HFF-Myc (cell line): ENCODE measurements around the gene PLXNC1.

ENCODE experiments used
- DNase-seq: peaks from one replicate; pipeline ENCODE4 v3.0.0-alpha.2; 2011; ENCODE audit warnings: low read depth; ENCODE audit errors: extremely low read depth
- H3K4me3 ChIP-seq: replicated peaks from 2 replicates; pipeline ENCODE4 v1.5.1; 2011; ENCODE audit warnings: low read depth, mild to moderate bottlenecking, control low read depth, low read length
- TF ChIP-seq, protein P1 (sequence below): IDR thresholded peaks from 2 replicates; pipeline ENCODE4 v1.5.1; 2012; ENCODE audit warnings: mild to moderate bottlenecking, low read depth, low read length, control low read depth; ENCODE audit errors: missing control alignments

The PLXNC1 gene

GRCh38 chr12:94202245-94203180 lies 54.1 kb downstream of the PLXNC1 start:
- DNase-seq: no peak
- H3K4me3 ChIP-seq: no peak overlapping the region
- TF ChIP-seq, protein P1, sequence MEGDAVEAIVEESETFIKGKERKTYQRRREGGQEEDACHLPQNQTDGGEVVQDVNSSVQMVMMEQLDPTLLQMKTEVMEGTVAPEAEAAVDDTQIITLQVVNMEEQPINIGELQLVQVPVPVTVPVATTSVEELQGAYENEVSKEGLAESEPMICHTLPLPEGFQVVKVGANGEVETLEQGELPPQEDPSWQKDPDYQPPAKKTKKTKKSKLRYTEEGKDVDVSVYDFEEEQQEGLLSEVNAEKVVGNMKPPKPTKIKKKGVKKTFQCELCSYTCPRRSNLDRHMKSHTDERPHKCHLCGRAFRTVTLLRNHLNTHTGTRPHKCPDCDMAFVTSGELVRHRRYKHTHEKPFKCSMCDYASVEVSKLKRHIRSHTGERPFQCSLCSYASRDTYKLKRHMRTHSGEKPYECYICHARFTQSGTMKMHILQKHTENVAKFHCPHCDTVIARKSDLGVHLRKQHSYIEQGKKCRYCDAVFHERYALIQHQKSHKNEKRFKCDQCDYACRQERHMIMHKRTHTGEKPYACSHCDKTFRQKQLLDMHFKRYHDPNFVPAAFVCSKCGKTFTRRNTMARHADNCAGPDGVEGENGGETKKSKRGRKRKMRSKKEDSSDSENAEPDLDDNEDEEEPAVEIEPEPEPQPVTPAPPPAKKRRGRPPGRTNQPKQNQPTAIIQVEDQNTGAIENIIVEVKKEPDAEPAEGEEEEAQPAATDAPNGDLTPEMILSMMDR: no peak

- DNase-seq: no peak
- no peak overlapping the region for H3K4me3 ChIP-seq
- TF ChIP-seq, protein P1: no peak
These were observed 54.8 kb downstream of the PLXNC1 start for GRCh38 chr12:94203181-94203546.

DNA sequence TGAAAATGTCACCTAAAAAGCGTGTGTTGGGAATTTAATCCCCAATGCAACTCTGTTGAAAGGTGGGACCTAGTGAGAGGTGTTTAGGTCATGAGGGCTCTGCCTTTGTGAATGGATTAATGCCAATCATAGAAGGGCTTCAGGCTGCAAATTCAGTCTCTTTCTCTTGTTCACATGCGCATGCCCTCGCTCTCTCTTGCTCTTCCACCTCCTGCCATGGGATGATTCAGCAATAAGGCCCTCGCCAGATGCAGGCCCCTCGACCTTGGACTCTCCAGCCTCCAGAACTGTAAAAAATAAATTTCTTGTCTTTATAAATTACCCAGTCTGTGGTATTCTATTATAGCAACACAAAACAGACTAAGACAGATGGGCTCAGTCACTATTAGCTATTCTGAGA lies 55.4 kb downstream of the PLXNC1 start:
- TF ChIP-seq, protein P1: no peak
- no peak for DNase-seq

DNA sequence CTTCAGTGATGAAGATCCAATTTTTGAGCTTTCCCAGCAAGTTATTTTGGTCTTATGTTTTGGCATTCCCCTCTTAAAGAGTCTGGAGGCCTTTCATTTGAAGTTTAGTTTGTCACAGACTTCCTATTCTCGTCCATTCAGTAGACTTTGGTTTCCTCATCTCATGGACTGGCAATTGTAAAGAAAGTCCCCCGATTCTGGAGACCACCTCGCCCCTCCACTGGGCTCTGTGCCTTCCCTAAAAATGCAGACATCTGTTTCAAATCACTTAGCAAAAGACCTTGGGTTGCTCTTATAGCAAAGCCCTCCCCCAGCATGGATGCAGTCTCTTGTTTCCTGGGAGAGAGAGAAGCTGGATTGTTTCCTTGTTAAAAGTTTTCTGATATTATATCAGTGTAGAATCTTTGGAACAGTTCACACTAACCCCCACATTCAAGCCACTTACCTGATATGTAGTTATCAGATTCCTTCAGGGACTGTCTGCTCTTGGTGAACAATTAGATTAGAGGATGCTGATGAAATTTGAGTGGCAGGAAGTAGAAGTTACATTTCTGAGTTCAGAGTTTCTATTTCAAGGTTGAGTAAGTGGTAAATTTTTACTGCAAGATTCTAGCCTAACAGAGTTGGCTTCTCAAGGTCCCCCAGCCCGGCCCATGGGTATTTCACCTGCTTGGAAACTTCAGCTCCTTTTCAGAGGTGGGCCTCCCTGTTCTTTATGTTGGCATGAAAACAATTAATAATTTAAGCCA lies 56.3 kb downstream of the PLXNC1 start:
- TF ChIP-seq, protein P1: no peak
- H3K4me3 ChIP-seq: no peak overlapping the region
- no peak for DNase-seq

More for the DNA sequence above, 55.4 kb downstream of the PLXNC1 start:
- H3K4me3 ChIP-seq: no peak overlapping the region

DNA sequence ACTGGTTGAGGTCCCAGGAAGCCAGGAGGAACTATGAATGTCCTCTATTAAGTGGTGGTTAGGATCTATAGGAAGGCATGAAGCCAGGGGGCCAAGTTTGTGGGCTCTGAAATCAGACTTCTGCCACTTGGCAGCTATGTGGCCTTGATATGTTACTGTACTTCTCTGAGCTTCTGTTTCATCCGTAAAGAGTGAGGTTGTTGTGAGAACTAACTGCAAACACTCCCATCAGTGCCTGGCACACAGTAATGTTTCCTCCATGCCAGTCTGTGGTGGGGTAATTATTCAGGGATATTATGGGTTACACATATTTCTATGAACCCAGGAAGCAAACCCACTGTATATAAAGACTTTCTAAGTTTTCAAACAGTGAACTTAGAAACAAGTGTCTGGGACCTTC lies 57.4 kb downstream of the PLXNC1 start:
- H3K4me3 ChIP-seq: no peak overlapping the region
- TF ChIP-seq, protein P1: no peak
- no peak for DNase-seq

DNA sequence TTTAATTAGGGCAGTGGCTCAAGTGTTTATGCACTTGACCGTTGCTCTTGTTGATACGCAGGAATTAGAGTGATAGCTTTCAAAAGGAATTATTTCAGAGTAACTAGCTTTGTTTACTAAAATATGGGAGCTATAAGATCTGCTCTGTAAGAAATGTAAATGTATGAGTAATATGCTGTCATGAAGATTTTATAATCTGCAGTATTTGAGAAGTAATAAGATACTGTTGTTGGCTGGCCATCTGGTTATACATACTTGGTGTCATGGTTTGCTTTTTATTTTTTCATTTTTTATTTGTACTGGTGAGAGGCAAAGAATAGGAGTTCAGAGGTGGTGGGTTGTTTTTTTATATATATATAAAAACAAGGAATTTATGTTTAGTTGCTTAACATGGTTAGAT lies 58.5 kb downstream of the PLXNC1 start:
- DNase-seq: no peak
- TF ChIP-seq, protein P1: no peak
- no peak overlapping the region for H3K4me3 ChIP-seq
